Measurements from ENCODE around the gene HAT1.

DNA sequence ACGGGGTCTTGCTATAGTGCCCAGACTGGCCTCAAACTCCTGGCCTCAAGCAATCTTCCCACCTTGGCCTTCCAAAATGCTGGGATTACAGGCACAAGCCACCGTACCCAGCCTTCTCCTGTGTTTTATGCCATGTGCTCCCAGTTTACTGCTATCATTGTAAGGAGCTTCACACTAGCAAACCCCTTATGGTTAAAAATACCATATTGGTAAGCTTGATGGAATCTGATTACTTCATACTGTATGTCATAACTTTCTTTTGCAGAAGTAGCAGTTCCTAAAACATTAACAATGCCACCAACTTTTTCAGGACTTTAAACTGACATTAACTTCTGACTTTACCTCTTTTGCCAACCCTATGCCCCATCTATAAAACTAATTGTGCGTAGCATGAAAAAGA is 36.2 kb downstream of the HAT1 start:
- TF ChIP-seq ZFP30 (CRISPR knock-in tag; IDR thresholded peaks at IDR 0.05), result no peak
- TF ChIP-seq, protein P1, sequence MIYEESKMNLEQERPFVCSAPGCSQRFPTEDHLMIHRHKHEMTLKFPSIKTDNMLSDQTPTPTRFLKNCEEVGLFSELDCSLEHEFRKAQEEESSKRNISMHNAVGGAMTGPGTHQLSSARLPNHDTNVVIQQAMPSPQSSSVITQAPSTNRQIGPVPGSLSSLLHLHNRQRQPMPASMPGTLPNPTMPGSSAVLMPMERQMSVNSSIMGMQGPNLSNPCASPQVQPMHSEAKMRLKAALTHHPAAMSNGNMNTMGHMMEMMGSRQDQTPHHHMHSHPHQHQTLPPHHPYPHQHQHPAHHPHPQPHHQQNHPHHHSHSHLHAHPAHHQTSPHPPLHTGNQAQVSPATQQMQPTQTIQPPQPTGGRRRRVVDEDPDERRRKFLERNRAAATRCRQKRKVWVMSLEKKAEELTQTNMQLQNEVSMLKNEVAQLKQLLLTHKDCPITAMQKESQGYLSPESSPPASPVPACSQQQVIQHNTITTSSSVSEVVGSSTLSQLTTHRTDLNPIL (CRISPR knock-in tag; IDR thresholded peaks at IDR 0.05; ENCODE audit: low read depth), result no peak
- TF ChIP-seq ISL1 (CRISPR knock-in tag; IDR thresholded peaks at IDR 0.05), result no peak
- no peak for TF ChIP-seq ZNF70 (CRISPR knock-in tag; IDR thresholded peaks at IDR 0.05)
- TF ChIP-seq, protein P2, sequence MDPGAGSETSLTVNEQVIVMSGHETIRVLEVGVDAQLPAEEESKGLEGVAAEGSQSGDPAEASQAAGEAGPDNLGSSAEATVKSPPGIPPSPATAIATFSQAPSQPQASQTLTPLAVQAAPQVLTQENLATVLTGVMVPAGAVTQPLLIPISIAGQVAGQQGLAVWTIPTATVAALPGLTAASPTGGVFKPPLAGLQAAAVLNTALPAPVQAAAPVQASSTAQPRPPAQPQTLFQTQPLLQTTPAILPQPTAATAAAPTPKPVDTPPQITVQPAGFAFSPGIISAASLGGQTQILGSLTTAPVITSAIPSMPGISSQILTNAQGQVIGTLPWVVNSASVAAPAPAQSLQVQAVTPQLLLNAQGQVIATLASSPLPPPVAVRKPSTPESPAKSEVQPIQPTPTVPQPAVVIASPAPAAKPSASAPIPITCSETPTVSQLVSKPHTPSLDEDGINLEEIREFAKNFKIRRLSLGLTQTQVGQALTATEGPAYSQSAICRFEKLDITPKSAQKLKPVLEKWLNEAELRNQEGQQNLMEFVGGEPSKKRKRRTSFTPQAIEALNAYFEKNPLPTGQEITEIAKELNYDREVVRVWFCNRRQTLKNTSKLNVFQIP (CRISPR knock-in tag; IDR thresholded peaks at IDR 0.05; ENCODE audit: borderline replicate concordance, low read depth), result no peak
- no peak for TF ChIP-seq ZC3H10 (CRISPR knock-in tag; IDR thresholded peaks at IDR 0.05)
- no peak for TF ChIP-seq SNAI2 (CRISPR knock-in tag; IDR thresholded peaks at IDR 0.05)
- TF ChIP-seq, protein P3, sequence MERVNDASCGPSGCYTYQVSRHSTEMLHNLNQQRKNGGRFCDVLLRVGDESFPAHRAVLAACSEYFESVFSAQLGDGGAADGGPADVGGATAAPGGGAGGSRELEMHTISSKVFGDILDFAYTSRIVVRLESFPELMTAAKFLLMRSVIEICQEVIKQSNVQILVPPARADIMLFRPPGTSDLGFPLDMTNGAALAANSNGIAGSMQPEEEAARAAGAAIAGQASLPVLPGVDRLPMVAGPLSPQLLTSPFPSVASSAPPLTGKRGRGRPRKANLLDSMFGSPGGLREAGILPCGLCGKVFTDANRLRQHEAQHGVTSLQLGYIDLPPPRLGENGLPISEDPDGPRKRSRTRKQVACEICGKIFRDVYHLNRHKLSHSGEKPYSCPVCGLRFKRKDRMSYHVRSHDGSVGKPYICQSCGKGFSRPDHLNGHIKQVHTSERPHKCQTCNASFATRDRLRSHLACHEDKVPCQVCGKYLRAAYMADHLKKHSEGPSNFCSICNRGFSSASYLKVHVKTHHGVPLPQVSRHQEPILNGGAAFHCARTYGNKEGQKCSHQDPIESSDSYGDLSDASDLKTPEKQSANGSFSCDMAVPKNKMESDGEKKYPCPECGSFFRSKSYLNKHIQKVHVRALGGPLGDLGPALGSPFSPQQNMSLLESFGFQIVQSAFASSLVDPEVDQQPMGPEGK (CRISPR knock-in tag; IDR thresholded peaks at IDR 0.05; ENCODE audit: borderline replicate concordance), result no peak
- TF ChIP-seq CSDC2 (CRISPR knock-in tag; IDR thresholded peaks at IDR 0.05), result no peak
